H9 (cell line): Measurements from ENCODE around the gene ARHGAP11A. TPM values are rescaled to one million over a fixed set of nuclear protein-coding genes. Genes with fewer than 3 reads are reported as not detected.

Experiments used
- DNase-seq: peaks from one replicate; pipeline ENCODE4 v3.0.0-alpha.2; 2017
- H2AFZ ChIP-seq: one replicate; pipeline ENCODE4 v1.6.1; 2013; ENCODE audit warnings: mild to moderate bottlenecking, low read length, control low read depth, moderate library complexity
- H2AK5ac ChIP-seq: 2 replicates; pipeline ENCODE4 v1.6.1; 2013; ENCODE audit warnings: low read length, control low read depth, mixed read lengths; ENCODE audit not compliant: insufficient read length
- H2BK120ac ChIP-seq: one replicate; pipeline ENCODE4 v1.6.1; 2013; ENCODE audit warnings: low read depth, mild to moderate bottlenecking, low read length, control low read depth, inconsistent platforms; ENCODE audit not compliant: poor library complexity, severe bottlenecking
- H2BK12ac ChIP-seq: 2 replicates; pipeline ENCODE4 v1.6.1; 2013; ENCODE audit warnings: low read length, control low read depth, mixed read lengths, low read depth; ENCODE audit not compliant: insufficient read length
- H2BK15ac ChIP-seq: 2 replicates; pipeline ENCODE4 v1.6.1; 2013; ENCODE audit warnings: low read depth, low read length, control low read depth
- H2BK20ac ChIP-seq: one replicate; pipeline ENCODE4 v1.6.1; 2013; ENCODE audit warnings: low read depth, mild to moderate bottlenecking, low read length, control low read depth, inconsistent platforms; ENCODE audit not compliant: poor library complexity, severe bottlenecking
- H2BK5ac ChIP-seq: 2 replicates; pipeline ENCODE4 v1.6.1; 2013; ENCODE audit warnings: low read length, control low read depth, mixed read lengths; ENCODE audit not compliant: insufficient read length
- H3K14ac ChIP-seq: 2 replicates; pipeline ENCODE4 v1.6.1; 2013; ENCODE audit warnings: low read length, control low read depth; ENCODE audit not compliant: insufficient read depth
- H3K18ac ChIP-seq: 2 replicates; pipeline ENCODE4 v1.6.1; 2013; ENCODE audit warnings: low read depth, mild to moderate bottlenecking, mixed read lengths, low read length, control low read depth; ENCODE audit not compliant: insufficient read length
- H3K23ac ChIP-seq: 2 replicates; pipeline ENCODE4 v1.6.1; 2013; ENCODE audit warnings: low read length, control low read depth, mixed read lengths, low read depth; ENCODE audit not compliant: insufficient read length
- H3K23me2 ChIP-seq: 2 replicates; pipeline ENCODE4 v1.6.1; 2013; ENCODE audit warnings: low read depth, mild to moderate bottlenecking, mixed read lengths, low read length, control low read depth; ENCODE audit not compliant: insufficient read length, poor library complexity, severe bottlenecking
- H3K27ac ChIP-seq: 2 replicates; pipeline ENCODE4 v1.5.1; 2013; ENCODE audit warnings: low read length, control low read depth, mixed read lengths, low read depth; ENCODE audit not compliant: insufficient read length
- H3K27me3 ChIP-seq: 2 replicates; pipeline ENCODE4 v1.6.1; 2013; ENCODE audit warnings: low read length, control low read depth, inconsistent platforms; ENCODE audit not compliant: insufficient read depth
- H3K4ac ChIP-seq: 2 replicates; pipeline ENCODE4 v1.6.1; 2013; ENCODE audit warnings: low read depth, mild to moderate bottlenecking, control low read depth, inconsistent platforms, low read length, moderate library complexity
- H3K4me1 ChIP-seq: 2 replicates; pipeline ENCODE4 v1.6.1; 2013; ENCODE audit warnings: low read length, control low read depth, inconsistent platforms; ENCODE audit not compliant: insufficient read depth
- H3K4me2 ChIP-seq: 2 replicates; pipeline ENCODE4 v1.6.1; 2013; ENCODE audit warnings: low read length, control low read depth, mixed read lengths; ENCODE audit not compliant: insufficient read length, insufficient read depth
- H3K56ac ChIP-seq: 2 replicates; pipeline ENCODE4 v1.6.1; 2013; ENCODE audit warnings: low read depth, mild to moderate bottlenecking, mixed read lengths, low read length, control low read depth; ENCODE audit not compliant: insufficient read length
- H3K79me1 ChIP-seq: 2 replicates; pipeline ENCODE4 v1.6.1; 2013; ENCODE audit warnings: low read depth, mild to moderate bottlenecking, moderate library complexity, low read length, control low read depth, inconsistent platforms; ENCODE audit not compliant: insufficient read depth, poor library complexity, severe bottlenecking
- H3K79me2 ChIP-seq: 2 replicates; pipeline ENCODE4 v1.6.1; 2013; ENCODE audit warnings: low read length, control low read depth, inconsistent platforms; ENCODE audit not compliant: insufficient read depth
- H3K9ac ChIP-seq: 2 replicates; pipeline ENCODE4 v1.6.1; 2013; ENCODE audit warnings: low read length, control low read depth, mixed read lengths; ENCODE audit not compliant: insufficient read length; ENCODE audit errors: extremely low read depth
- H3K9me3 ChIP-seq: one replicate; pipeline ENCODE4 v1.6.1; 2013; ENCODE audit warnings: low read depth, low read length, inconsistent platforms; ENCODE audit not compliant: control insufficient read depth
- H3T11ph ChIP-seq: one replicate; pipeline ENCODE4 v1.6.1; 2013; ENCODE audit warnings: mild to moderate bottlenecking, low read length, control low read depth, inconsistent platforms
- H4K20me1 ChIP-seq: one replicate; pipeline ENCODE4 v1.6.1; 2013; ENCODE audit not compliant: control insufficient read depth, insufficient read length, insufficient read depth
- H4K5ac ChIP-seq: 2 replicates; pipeline ENCODE4 v1.6.1; 2013; ENCODE audit warnings: low read depth, mild to moderate bottlenecking, mixed read lengths, low read length, control low read depth; ENCODE audit not compliant: insufficient read length
- H4K8ac ChIP-seq: replicated peaks from 2 replicates; pipeline ENCODE4 v1.6.1; 2013; ENCODE audit warnings: low read length, control low read depth, mixed read lengths, low read depth; ENCODE audit not compliant: insufficient read length
- H4K91ac ChIP-seq: 2 replicates; pipeline ENCODE4 v1.6.1; 2013; ENCODE audit warnings: low read depth, mild to moderate bottlenecking, moderate library complexity, mixed read lengths, low read length, control low read depth; ENCODE audit not compliant: insufficient read length
- H3K27ac Mint-ChIP-seq, 3 experiments: 2 replicates in 2 of 3; 3 replicates in 1 of 3; pipeline ENCODE4 v1.8.0; 2020 to 2021; ENCODE audit warnings: mixed read lengths in 3 of 3, mild to moderate bottlenecking in 1 of 3, moderate library complexity in 1 of 3
- H3K27me3 Mint-ChIP-seq: 2 replicates; pipeline ENCODE4 v1.8.0; 2021; ENCODE audit warnings: low read depth, mild to moderate bottlenecking, moderate library complexity, mixed read lengths
- H3K36me3 Mint-ChIP-seq, 3 experiments: 2 replicates in 2 of 3; 3 replicates in 1 of 3; pipeline ENCODE4 v1.8.0; 2020 to 2021; ENCODE audit warnings: low read depth in 3 of 3, mixed read lengths in 3 of 3; ENCODE audit not compliant: insufficient read depth in 1 of 3
- H3K4me1 Mint-ChIP-seq, 2 experiments: 2 replicates each; pipeline ENCODE4 v1.8.0; 2020; ENCODE audit warnings: mixed read lengths in 2 of 2
- H3K4me3 Mint-ChIP-seq, 2 experiments: 2 replicates in 1 of 2; 3 replicates in 1 of 2; pipeline ENCODE4 v1.8.0; 2020 to 2021; ENCODE audit warnings: mild to moderate bottlenecking in 2 of 2, mixed read lengths in 2 of 2, moderate library complexity in 1 of 2
- H3K9me3 Mint-ChIP-seq, 2 experiments: 2 replicates in 1 of 2; 3 replicates in 1 of 2; pipeline ENCODE4 v1.8.0; 2020; ENCODE audit warnings: mild to moderate bottlenecking in 2 of 2, mixed read lengths in 2 of 2, moderate library complexity in 1 of 2
- CTCF ChIP-seq: fragments of 200-600 bp; sonication (generic); conservative IDR thresholded peaks from 3 replicates; pipeline ENCODE4 v1.8.0; 2021; ENCODE audit warnings: antibody characterized with exemption, mild to moderate bottlenecking
- WGBS: extraction: QIAGEN DNeasy Blood & Tissue Kit; methylation state at CpG from one replicate; pipeline ENCODE4 v1.1.7; 2013; ENCODE audit warnings: missing lambda C conversion rate, low lambda C conversion rate, mixed read lengths; ENCODE audit not compliant: insufficient read length; ENCODE audit errors: extremely low coverage; 5-methylcytosine and 5-hydroxymethylcytosine counted together
- total RNA-seq: library from RNA; stranded (reverse); gene quantifications from 2 replicates; pipeline ENCODE4 v1.2.1, GENCODE V29; 2021

The ARHGAP11A gene
- total RNA-seq, 1 experiment from 2014 or later = 94.4 TPM

GRCh38 chr15:32651229-32651837, 36.0 kb downstream of the ARHGAP11A start:
- no peak overlapping the region for H3K4me2 ChIP-seq
- H3K9me3 ChIP-seq = no peaks in the 10 kb centered on the region
- H2BK120ac ChIP-seq = no peak overlapping the region
- H2BK20ac ChIP-seq = no peak overlapping the region
- H3K4ac ChIP-seq = no peak overlapping the region
- peak; percentile 93 for TF ChIP-seq CTCF
- H3K27me3 ChIP-seq = no peaks in the 10 kb centered on the region
- no peaks in the 10 kb centered on the region for H3K4me1 ChIP-seq
- no peak overlapping the region for H3T11ph ChIP-seq
- no peak overlapping the region for H3K27ac ChIP-seq
- H3K23ac ChIP-seq = no peak overlapping the region
- peaks cover 3 to 26% (median 8%) of the 10 kb centered on the region in 3 experiments; a peak in 5 of 7 replicates for H3K36me3 Mint-ChIP-seq
- H3K18ac ChIP-seq = no peak overlapping the region
- WGBS = no CpG with 5 or more reads among the region's 6 CpGs
- H3K4me1 Mint-ChIP-seq = peaks cover 35 to 47% of the 10 kb centered on the region in 2 experiments
- no peak overlapping the region for H2BK15ac ChIP-seq
- no peaks in the 10 kb centered on the region; a peak in 1 of 5 replicates for H3K9me3 Mint-ChIP-seq
- no peak overlapping the region for H3K4me3 Mint-ChIP-seq
- H2AFZ ChIP-seq = no peak overlapping the region
- no peak overlapping the region for H3K56ac ChIP-seq
- no peak overlapping the region for H4K8ac ChIP-seq
- no peaks in the 10 kb centered on the region for H3K27me3 Mint-ChIP-seq
- H3K23me2 ChIP-seq = no peaks in the 10 kb centered on the region
- H2BK5ac ChIP-seq = no peak overlapping the region
- no peak overlapping the region for H4K91ac ChIP-seq
- DNase-seq = peak; percentile 82
- H3K14ac ChIP-seq = no peak overlapping the region
- H3K27ac Mint-ChIP-seq = no peak overlapping the region
- H2AK5ac ChIP-seq = no peak overlapping the region
- no peaks in the 10 kb centered on the region for H3K79me2 ChIP-seq
- H4K5ac ChIP-seq = no peak overlapping the region
- H3K79me1 ChIP-seq = no peaks in the 10 kb centered on the region
- no peaks in the 10 kb centered on the region for H4K20me1 ChIP-seq
- H3K9ac ChIP-seq = no peak overlapping the region
- no peak overlapping the region for H2BK12ac ChIP-seq
